Gastrocnemius medialis (tissue), 4 donors: ENCODE data around the gene H3-3A.

Source experiments
- CTCF ChIP-seq, 5 experiments: fragments of 450-650 bp in 3 of 5; fragments of 200-600 bp in 2 of 5; sonication (generic) in 2 of 5; IDR thresholded peaks in 4 of 5; conservative IDR thresholded peaks in 1 of 5; 1 replicate in 4 of 5; 2 replicates in 1 of 5; pipeline ENCODE4 v1.5.1; 2016 to 2019; ENCODE audit warnings: antibody characterized with exemption in 5 of 5, mild to moderate bottlenecking in 3 of 5, moderate library complexity in 3 of 5
- POLR2A ChIP-seq, 2 donors: fragments of 450-650 bp; IDR thresholded peaks; one replicate each; pipeline ENCODE4 v1.6.1; 2017; ENCODE audit warnings: antibody characterized with exemption in 2 of 2, mild to moderate bottlenecking in 2 of 2, moderate library complexity in 2 of 2

GRCh38 chr1:226060427-226060826, 2.1 kb upstream of the H3-3A start:
- TF ChIP-seq POLR2A (IDR thresholded peaks at IDR 0.05) = no peak
- TF ChIP-seq CTCF (IDR thresholded peaks at IDR 0.05 in 4 of 5, conservative IDR thresholded peaks at IDR 0.05 in 1 of 5) = no peak
